A549 (cell line): Measurements from ENCODE around the gene SDC4. TPM values are rescaled to one million over a fixed set of nuclear protein-coding genes. Genes with fewer than 3 reads are reported as not detected.
A peak's percentile ranks its signal among the peaks of the same experiment; 100 is the strongest.

ENCODE experiments used
- ATAC-seq, 2 experiments: fragments of 200-7000 bp in 1 of 2; fragments of >200 bp in 1 of 2; cut with Nextera tagmentation in 1 of 2; cut with Tn5 transposase in 1 of 2; 3 replicates each; pipeline versions ENCODE4 v1.8.0 to v1.9.1; 2018 to 2020; ENCODE audit warnings: mild to moderate bottlenecking in 1 of 2, moderate library complexity in 1 of 2
- CTCF ChIA-PET: fragments of 300-600 bp; sonication (Branson Sonifier 250); formaldehyde crosslinking; extraction: SDS; loops from one replicate; lab custom pipeline; 2021; ENCODE audit warnings: antibody characterized with exemption, inconsistent platforms; lab: Yijun Ruan, JAX
- POLR2A ChIA-PET: fragments of 350-600 bp; formaldehyde crosslinking; extraction: SDS; loops from one replicate; lab custom pipeline; 2021; ENCODE audit warnings: antibody characterized with exemption, inconsistent platforms; lab: Yijun Ruan, JAX
- DNase-seq, 2 experiments: peaks; one replicate each; pipeline versions ENCODE4 v3.0.0 to v3.0.0-alpha.2; 2011 to 2016; ENCODE audit warnings: low read depth in 1 of 2, low spot score in 1 of 2
- FAIRE-seq: peaks from 2 replicates; lab custom pipeline; 2011; peaks lifted over from hg19 to GRCh38; lab: Jason Lieb, UNC
- H3K27ac ChIP-seq, 2 experiments: fragments of >200 bp; sonication (Bioruptor Twin); formaldehyde crosslinking; 3 replicates each; pipeline ENCODE4 v1.5.1; 2016 to 2017
- H3K4me1 ChIP-seq: fragments of >200 bp; sonication (Bioruptor Twin); formaldehyde crosslinking; 3 replicates; pipeline ENCODE4 v1.6.1; 2016
- H3K4me2 ChIP-seq: fragments of >200 bp; sonication (Bioruptor Twin); formaldehyde crosslinking; 3 replicates; pipeline ENCODE4 v1.6.1; 2016
- H3K4me3 ChIP-seq: fragments of >200 bp; sonication (Bioruptor Twin); formaldehyde crosslinking; 3 replicates; pipeline ENCODE4 v1.5.1; 2016
- H3K9me3 ChIP-seq: fragments of >200 bp; sonication (Bioruptor Twin); formaldehyde crosslinking; 3 replicates; pipeline ENCODE4 v1.6.1; 2016
- CBX8 ChIP-seq: fragments of 200-600 bp; sonication (generic); IDR thresholded peaks from 2 replicates; pipeline ENCODE4 v1.6.1; 2016
- CEBPB ChIP-seq, 2 experiments: fragments of >200 bp in 1 of 2; sonication (Bioruptor Twin) in 1 of 2; formaldehyde crosslinking in 1 of 2; IDR thresholded peaks; 2 replicates each; pipeline ENCODE4 v1.6.1; 2012 to 2016
- CHD2 ChIP-seq: fragments of 150-350 bp; IDR thresholded peaks from 2 replicates; pipeline ENCODE4 v1.6.1; 2014; ENCODE audit warnings: low read length; ENCODE audit not compliant: partially characterized antibody
- CHD4 ChIP-seq: fragments of 200-600 bp; sonication (generic); IDR thresholded peaks from 2 replicates; pipeline ENCODE4 v1.6.1; 2016; ENCODE audit warnings: antibody characterized with exemption, mild to moderate bottlenecking, borderline replicate concordance
- E2F6 ChIP-seq: IDR thresholded peaks from 2 replicates; pipeline ENCODE4 v1.6.1; 2012; ENCODE audit warnings: low read depth, borderline replicate concordance
- EHMT2 ChIP-seq: fragments of 200-600 bp; sonication (generic); IDR thresholded peaks from 2 replicates; pipeline ENCODE4 v1.6.1; 2016; ENCODE audit warnings: antibody characterized with exemption, low read depth, mild to moderate bottlenecking, moderate library complexity
- EP300 ChIP-seq, 2 experiments: fragments of >200 bp; sonication (Bioruptor Twin); formaldehyde crosslinking; IDR thresholded peaks; 2 replicates in 1 of 2; 3 replicates in 1 of 2; pipeline ENCODE4 v1.6.1; 2016 to 2017
- ESRRA ChIP-seq: fragments of 150-350 bp; IDR thresholded peaks from 2 replicates; pipeline ENCODE4 v1.6.1; 2014; ENCODE audit warnings: mild to moderate bottlenecking, low read length, borderline replicate concordance
- FOSB ChIP-seq: fragments of 250-450 bp; sonication (Bioruptor Pico); IDR thresholded peaks from 2 replicates; pipeline ENCODE4 v1.5.0; 2020; ENCODE audit warnings: mild to moderate bottlenecking, moderate library complexity
- FOXS1 ChIP-seq: fragments of 250-450 bp; sonication (Bioruptor Pico); IDR thresholded peaks from 2 replicates; pipeline ENCODE4 v1.5.0; 2020; ENCODE audit warnings: mild to moderate bottlenecking, moderate library complexity
- HEYL ChIP-seq: fragments of 250-450 bp; sonication (Bioruptor Pico); IDR thresholded peaks from 2 replicates; pipeline ENCODE4 v1.8.0; 2021; ENCODE audit warnings: mild to moderate bottlenecking, moderate library complexity
- HMGXB4 ChIP-seq: fragments of 250-450 bp; sonication (Bioruptor Pico); IDR thresholded peaks from 2 replicates; pipeline ENCODE4 v1.5.0; 2021; ENCODE audit warnings: mild to moderate bottlenecking, moderate library complexity, borderline replicate concordance
- HOXA7 ChIP-seq: fragments of 250-450 bp; sonication (Bioruptor Pico); IDR thresholded peaks from 2 replicates; pipeline ENCODE4 v1.5.0; 2020; ENCODE audit warnings: mild to moderate bottlenecking, moderate library complexity
- KDM1A ChIP-seq: fragments of 200-600 bp; sonication (generic); IDR thresholded peaks from 2 replicates; pipeline ENCODE4 v1.6.1; 2016; ENCODE audit warnings: low read depth, mild to moderate bottlenecking
- MAX ChIP-seq: IDR thresholded peaks from 2 replicates; pipeline ENCODE4 v1.6.1; 2012
- MAZ ChIP-seq: fragments of 150-350 bp; IDR thresholded peaks from 2 replicates; pipeline ENCODE4 v1.6.1; 2014; ENCODE audit warnings: antibody characterized with exemption, low read depth, low read length, borderline replicate concordance
- MYC ChIP-seq: IDR thresholded peaks from 2 replicates; pipeline ENCODE4 v1.6.1; 2012; ENCODE audit warnings: mild to moderate bottlenecking, inconsistent platforms, low read length, improper control_type of control experiment, borderline replicate concordance
- RAD21 ChIP-seq, 2 experiments: fragments of >200 bp in 1 of 2; sonication (Bioruptor Twin) in 1 of 2; formaldehyde crosslinking in 1 of 2; IDR thresholded peaks in 1 of 2; conservative IDR thresholded peaks in 1 of 2; 2 replicates in 1 of 2; 3 replicates in 1 of 2; pipeline ENCODE4 v1.6.1; 2012 to 2018; ENCODE audit warnings: inconsistent platforms in 1 of 2
- RFX5 ChIP-seq: fragments of 450-650 bp; IDR thresholded peaks from 2 replicates; pipeline ENCODE4 v1.7.1; 2014; ENCODE audit warnings: antibody characterized with exemption, mild to moderate bottlenecking, moderate library complexity
- RNF2 ChIP-seq: fragments of 200-600 bp; sonication (generic); IDR thresholded peaks from 2 replicates; pipeline ENCODE4 v1.6.1; 2016; ENCODE audit warnings: low read depth, mild to moderate bottlenecking, antibody characterized with exemption, moderate library complexity, borderline replicate concordance
- SREBF2 ChIP-seq: fragments of 450-650 bp; IDR thresholded peaks from 2 replicates; pipeline ENCODE4 v1.6.1; 2014; ENCODE audit warnings: mild to moderate bottlenecking, moderate library complexity
- ZSCAN20 ChIP-seq: fragments of 250-450 bp; sonication (Bioruptor Pico); IDR thresholded peaks from 2 replicates; pipeline ENCODE4 v1.8.0; 2022; ENCODE audit warnings: mild to moderate bottlenecking, moderate library complexity
- WGBS: methylation state at CpG from one replicate; pipeline ENCODE4 v1.1.6; 2017; ENCODE audit errors: missing lambda C conversion rate; 5-methylcytosine and 5-hydroxymethylcytosine counted together
- polyA minus RNA-seq: library from RNA; depleted of rRNA, polyadenylated mRNA; stranded (reverse); fragments of >200 nt; gene quantifications from 2 replicates; pipeline ENCODE4 v1.2.3, GENCODE V29; 2011; rRNA and poly(A)+ RNA removed
- polyA plus RNA-seq, 4 experiments: library from polyadenylated mRNA; depleted of rRNA in 3 of 4; stranded (reverse); fragments of >200 nt; fragmentation: RNase III in 1 of 4; extraction: RNeasy Plus Mini Kit Qiagen cat#74134 plus additional on column Dnase treatment in 1 of 4; gene quantifications; 2 replicates in 3 of 4; 3 replicates in 1 of 4; pipeline ENCODE4 v1.2.3, GENCODE V29; 2011 to 2017
- TF ChIP-seq, protein P1 (sequence below): fragments of 450-650 bp; IDR thresholded peaks from 2 replicates; pipeline ENCODE4 v1.6.1; 2014; ENCODE audit warnings: antibody characterized with exemption
- TF ChIP-seq, protein P2 (sequence below): fragments of 150-350 bp; IDR thresholded peaks from 2 replicates; pipeline ENCODE4 v1.6.1; 2014; ENCODE audit warnings: low read depth, mild to moderate bottlenecking, low read length
- TF ChIP-seq, protein P3 (sequence below): fragments of 250-450 bp; sonication (Bioruptor Pico); IDR thresholded peaks from 2 replicates; pipeline ENCODE4 v1.5.0; 2020; ENCODE audit warnings: low read depth, mild to moderate bottlenecking, moderate library complexity
- TF ChIP-seq, protein P4 (sequence below): fragments of >200 bp; sonication (Bioruptor Twin); formaldehyde crosslinking; IDR thresholded peaks from 3 replicates; pipeline ENCODE4 v1.6.1; 2016

SDC4 gene, protein sequence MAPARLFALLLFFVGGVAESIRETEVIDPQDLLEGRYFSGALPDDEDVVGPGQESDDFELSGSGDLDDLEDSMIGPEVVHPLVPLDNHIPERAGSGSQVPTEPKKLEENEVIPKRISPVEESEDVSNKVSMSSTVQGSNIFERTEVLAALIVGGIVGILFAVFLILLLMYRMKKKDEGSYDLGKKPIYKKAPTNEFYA
- polyA plus RNA-seq (2011; rRNA removed) (27.4 and 29.0 TPM in 2 replicates), polyA plus RNA-seq (2017; fragmentation: RNase III; extraction: RNeasy Plus Mini Kit Qiagen cat#74134 plus additional on column Dnase treatment) (35.6 to 40.2 TPM (median 39.2 TPM) in 3 replicates), polyA minus RNA-seq (43.3 and 43.7 TPM in 2 replicates)
- polyA plus RNA-seq (2012; cell fraction: cytosol; rRNA removed) = 13.1 and 17.7 TPM in 2 replicates
- polyA plus RNA-seq (2012; cell fraction: nucleus; rRNA removed) = 12.6 and 21.5 TPM in 2 replicates

DNA sequence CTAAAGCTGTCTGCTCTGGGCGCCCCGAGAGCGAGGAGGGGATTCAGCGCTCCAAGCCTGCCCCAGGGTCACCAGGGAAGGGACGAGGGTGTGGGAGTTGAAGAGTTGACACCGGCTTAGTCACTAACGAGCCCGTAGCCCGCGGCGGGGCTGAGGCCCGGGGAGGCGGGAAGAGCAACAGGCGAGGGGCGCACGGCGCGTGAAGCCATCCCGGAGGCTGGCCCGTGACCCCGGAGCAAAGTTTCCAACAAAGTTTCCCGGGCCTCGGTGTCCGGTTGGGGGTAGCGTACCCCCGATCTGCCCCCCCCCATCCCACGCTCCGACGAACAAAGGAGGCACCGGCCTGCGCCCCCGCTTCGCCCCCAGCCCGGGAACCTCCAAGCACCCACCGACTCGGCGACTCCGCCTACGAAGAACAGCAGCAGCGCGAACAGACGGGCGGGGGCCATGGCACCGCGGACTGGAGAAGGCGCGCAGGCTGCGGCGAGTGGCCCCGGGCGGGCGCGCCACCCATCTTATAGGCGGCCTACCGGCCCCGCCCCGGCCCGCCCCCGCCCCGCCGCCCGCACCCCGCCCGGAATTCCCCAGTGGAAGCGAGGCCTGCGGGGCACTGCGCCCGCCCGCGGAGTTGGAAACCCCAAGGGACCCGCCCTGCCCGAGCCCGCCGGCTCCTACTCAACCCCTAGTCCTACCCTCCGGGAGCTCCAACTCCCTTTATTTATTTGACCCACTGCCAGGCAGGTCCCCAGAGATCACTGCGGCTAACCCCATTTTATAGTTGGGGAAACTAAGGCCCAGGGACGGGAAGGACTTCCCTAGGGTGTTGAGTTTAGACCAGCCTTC lies at the start of gene SDC4:
Gene SDC4, minus strand, starts transcription at position 489 of the 843 bp plus-strand sequence. Its CDS starts 40 bp downstream, at position 449.
- Histone ChIP-seq H3K27ac (peak within 1 kb of the TSS; percentile 92 to 96), H3K4me1 (peaks cover 52% of the 10 kb centered on the region), H3K9me3 (no peaks in the 10 kb centered on the region), H3K4me2 (peak within 1 kb of the TSS; percentile 98), H3K4me3 (peak within 1 kb of the TSS; percentile 86)
- CTCF ChIA-PET = interaction anchor here (0.7 to 8.9 kb wide), 8 partner anchors 11 to 88 kb away, joined by 4 to 82 read pairs (median 12); partner anchors contain the start of gene SYS1
- DNase-seq = peak; percentile 51 to 74
- WGBS = 4% methylated on average over 14 of the region's 77 CpGs
- FAIRE-seq = no peak
- ATAC-seq = peak; percentile 72 to 81
- POLR2A ChIA-PET = interaction anchor here (0.5 to 3.8 kb wide), 10 partner anchors 12 to 431 kb away, joined by 3 to 46 read pairs (median 4); partner anchors contain the start of gene SYS1
- TF ChIP-seq FOXS1 (CRISPR knock-in tag) (no peak), CHD2 (no peak), E2F6 (no peak), KDM1A (peak; percentile 85), HOXA7 (no peak), HEYL (CRISPR knock-in tag) (no peak), ESRRA (no peak), RNF2 (no peak), HMGXB4 (CRISPR knock-in tag) (no peak), RFX5 (no peak), SREBF2 (no peak), CEBPB (IDR thresholded peaks at IDR 0.05) (no peak), MAX (peak; percentile 43; the same call in 1 of the 2 replicates), MAZ (no peak), CHD4 (peak; percentile 72; the same call in 1 of the 2 replicates), EHMT2 (no peak), FOSB (CRISPR knock-in tag) (no peak), ZSCAN20 (no peak), MYC (no peak), RAD21 (conservative IDR thresholded peaks at IDR 0.05 in 1 of 2, IDR thresholded peaks at IDR 0.05 in 1 of 2) (no peak), CBX8 (no peak), EP300 (IDR thresholded peaks at IDR 0.05) (no peak)
- TF ChIP-seq, protein P1, sequence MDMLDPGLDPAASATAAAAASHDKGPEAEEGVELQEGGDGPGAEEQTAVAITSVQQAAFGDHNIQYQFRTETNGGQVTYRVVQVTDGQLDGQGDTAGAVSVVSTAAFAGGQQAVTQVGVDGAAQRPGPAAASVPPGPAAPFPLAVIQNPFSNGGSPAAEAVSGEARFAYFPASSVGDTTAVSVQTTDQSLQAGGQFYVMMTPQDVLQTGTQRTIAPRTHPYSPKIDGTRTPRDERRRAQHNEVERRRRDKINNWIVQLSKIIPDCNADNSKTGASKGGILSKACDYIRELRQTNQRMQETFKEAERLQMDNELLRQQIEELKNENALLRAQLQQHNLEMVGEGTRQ = no peak
- TF ChIP-seq, protein P2, sequence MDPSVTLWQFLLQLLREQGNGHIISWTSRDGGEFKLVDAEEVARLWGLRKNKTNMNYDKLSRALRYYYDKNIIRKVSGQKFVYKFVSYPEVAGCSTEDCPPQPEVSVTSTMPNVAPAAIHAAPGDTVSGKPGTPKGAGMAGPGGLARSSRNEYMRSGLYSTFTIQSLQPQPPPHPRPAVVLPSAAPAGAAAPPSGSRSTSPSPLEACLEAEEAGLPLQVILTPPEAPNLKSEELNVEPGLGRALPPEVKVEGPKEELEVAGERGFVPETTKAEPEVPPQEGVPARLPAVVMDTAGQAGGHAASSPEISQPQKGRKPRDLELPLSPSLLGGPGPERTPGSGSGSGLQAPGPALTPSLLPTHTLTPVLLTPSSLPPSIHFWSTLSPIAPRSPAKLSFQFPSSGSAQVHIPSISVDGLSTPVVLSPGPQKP = no peak
- TF ChIP-seq, protein P3, sequence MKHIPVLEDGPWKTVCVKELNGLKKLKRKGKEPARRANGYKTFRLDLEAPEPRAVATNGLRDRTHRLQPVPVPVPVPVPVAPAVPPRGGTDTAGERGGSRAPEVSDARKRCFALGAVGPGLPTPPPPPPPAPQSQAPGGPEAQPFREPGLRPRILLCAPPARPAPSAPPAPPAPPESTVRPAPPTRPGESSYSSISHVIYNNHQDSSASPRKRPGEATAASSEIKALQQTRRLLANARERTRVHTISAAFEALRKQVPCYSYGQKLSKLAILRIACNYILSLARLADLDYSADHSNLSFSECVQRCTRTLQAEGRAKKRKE = no peak
- TF ChIP-seq, protein P4, sequence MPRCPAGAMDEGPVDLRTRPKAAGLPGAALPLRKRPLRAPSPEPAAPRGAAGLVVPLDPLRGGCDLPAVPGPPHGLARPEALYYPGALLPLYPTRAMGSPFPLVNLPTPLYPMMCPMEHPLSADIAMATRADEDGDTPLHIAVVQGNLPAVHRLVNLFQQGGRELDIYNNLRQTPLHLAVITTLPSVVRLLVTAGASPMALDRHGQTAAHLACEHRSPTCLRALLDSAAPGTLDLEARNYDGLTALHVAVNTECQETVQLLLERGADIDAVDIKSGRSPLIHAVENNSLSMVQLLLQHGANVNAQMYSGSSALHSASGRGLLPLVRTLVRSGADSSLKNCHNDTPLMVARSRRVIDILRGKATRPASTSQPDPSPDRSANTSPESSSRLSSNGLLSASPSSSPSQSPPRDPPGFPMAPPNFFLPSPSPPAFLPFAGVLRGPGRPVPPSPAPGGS = peak; percentile 94; the same call in 2 of the 3 replicates
